ENCODE measurements around the gene VGF.

VGF gene

DNA sequence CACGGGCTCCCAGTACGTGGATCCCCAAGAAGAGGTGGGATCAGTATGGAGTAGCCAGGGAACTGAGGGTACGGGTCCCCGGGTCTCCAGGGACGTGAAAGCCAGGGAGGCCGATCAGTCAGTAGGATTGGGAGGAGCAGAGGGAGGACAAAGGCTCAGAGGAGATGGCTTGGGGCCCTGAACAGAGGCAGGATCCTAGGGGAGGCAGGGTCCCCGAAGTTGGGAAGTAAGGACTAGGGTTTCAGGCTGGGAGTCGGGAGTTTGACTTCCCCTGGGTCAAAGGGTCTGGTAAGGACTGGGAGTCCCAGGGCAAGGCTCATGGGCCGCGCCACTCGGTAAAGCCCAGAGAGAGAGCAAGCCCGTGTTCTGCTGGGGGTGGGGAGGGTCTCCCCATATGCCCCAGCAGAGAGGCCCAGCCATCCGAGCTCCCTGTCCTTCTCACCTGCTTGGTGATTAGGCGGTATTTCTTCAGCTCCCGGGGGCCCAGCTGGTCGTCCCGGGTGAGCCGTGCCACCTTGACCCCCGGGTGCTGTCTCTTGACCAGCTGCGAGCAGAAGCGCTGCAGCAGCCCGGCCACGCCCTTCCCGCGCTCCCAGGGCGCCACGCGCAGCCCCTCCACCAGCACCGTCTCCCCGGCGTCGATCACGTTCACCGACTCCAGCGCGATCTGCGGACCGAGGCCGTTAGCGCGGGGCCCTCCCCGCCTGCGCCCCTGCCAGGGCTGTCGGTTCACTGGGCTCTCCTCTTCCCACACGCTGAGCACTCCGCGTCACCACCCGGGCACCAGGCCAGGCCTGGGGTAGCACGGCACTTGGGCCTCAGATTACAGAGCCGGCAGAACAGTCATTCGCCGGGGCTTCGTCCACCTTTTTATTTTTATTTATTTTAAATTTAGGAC, 7.7 kb upstream of the VGF start:
- Histone ChIP-seq H4K20me1 (peaks cover 26% of the 10 kb centered on the region), H3K27me3 (peaks cover 100% of the 10 kb centered on the region), H3K9ac (no peak overlapping the region), H3K4me2 (peak overlapping the region; percentile 96), H3K36me3 (no peaks in the 10 kb centered on the region), H3K9me3 (peaks cover 24% of the 10 kb centered on the region), H3K4me1 (peaks cover 84% of the 10 kb centered on the region), H3K4me3 (peak overlapping the region; percentile 55), H3K27ac (peak overlapping the region; percentile 44; the same call in 1 of the 2 replicates)
- no peak for TF ChIP-seq Cebpa-rat (IDR thresholded peaks at IDR 0.05)

- Histone ChIP-seq H3K9ac (no peak overlapping the region), H4K20me1 (peaks cover 35% of the 10 kb centered on the region), H3K9me3 (peaks cover 24% of the 10 kb centered on the region), H3K4me3 (peak overlapping the region; percentile 55), H3K4me2 (peak overlapping the region; percentile 96), H3K27me3 (peaks cover 100% of the 10 kb centered on the region), H3K36me3 (no peaks in the 10 kb centered on the region), H3K27ac (peak overlapping the region; percentile 50), H3K4me1 (peaks cover 92% of the 10 kb centered on the region)
- TF ChIP-seq Cebpa-rat (IDR thresholded peaks at IDR 0.05): no peak
Observed at GRCh38 chr7:101172005-101172853, 6.9 kb upstream of the VGF start.

GRCh38 chr7:101171442-101171837, 6.1 kb upstream of the VGF start:
- H4K20me1 ChIP-seq: peaks cover 39% of the 10 kb centered on the region
- peak overlapping the region; percentile 96 for H3K4me2 ChIP-seq
- peak overlapping the region; percentile 50 for H3K27ac ChIP-seq
- H3K4me1 ChIP-seq: peaks cover 90% of the 10 kb centered on the region
- no peaks in the 10 kb centered on the region for H3K36me3 ChIP-seq
- H3K9ac ChIP-seq: 0 out of 2 replicates have a peak overlapping the region, but pooled peaks have one; percentile 10
- TF ChIP-seq Cebpa-rat (IDR thresholded peaks at IDR 0.05): no peak
- peaks cover 24% of the 10 kb centered on the region for H3K9me3 ChIP-seq
- peaks cover 99% of the 10 kb centered on the region for H3K27me3 ChIP-seq
- H3K4me3 ChIP-seq: peak overlapping the region; percentile 55

DNA sequence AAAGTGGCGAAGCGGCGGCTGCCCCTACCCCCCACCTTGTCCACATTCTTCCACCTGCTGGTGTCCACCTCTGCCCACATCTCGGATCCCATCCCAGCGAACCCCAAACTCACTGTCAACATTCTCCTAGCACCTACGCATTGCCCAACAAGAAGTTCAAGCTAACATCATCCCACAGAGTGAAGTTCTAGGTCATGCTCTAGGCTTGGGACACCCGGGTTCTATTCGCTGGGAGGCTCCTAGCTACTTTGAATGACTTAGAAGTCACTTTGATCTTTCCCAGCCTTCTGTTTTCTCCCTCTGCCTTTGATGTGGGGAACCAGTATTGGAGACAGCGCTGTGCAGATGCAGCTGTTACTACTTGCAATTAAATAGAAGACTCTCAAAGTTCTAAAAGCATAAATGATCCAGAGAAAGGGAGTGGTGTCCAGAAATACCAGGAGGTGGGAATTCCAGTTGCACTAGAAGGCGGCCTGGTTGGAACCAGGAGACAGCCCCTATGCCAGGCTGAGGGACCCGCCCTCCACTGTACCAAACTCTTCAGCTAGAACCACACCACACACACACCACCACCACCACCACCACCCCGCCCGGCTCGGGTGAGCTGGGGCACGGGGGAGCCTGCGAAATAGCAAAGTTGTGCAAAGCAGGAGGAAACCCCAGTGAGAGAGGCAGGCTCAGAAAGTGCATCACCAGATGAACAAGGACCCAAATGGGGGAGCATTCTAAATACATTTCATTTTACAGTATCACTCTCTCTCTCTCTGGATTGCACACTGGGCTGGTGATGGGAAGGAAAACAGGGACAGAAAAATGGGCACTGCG, 5.5 kb upstream of the VGF start:
- H3K4me2 ChIP-seq: peak overlapping the region; percentile 96
- TF ChIP-seq Cebpa-rat (IDR thresholded peaks at IDR 0.05): no peak
- peak overlapping the region; percentile 50; the same call in 1 of the 2 replicates for H3K27ac ChIP-seq
- peaks cover 43% of the 10 kb centered on the region for H4K20me1 ChIP-seq
- peaks cover 99% of the 10 kb centered on the region for H3K27me3 ChIP-seq
- H3K4me1 ChIP-seq: peaks cover 90% of the 10 kb centered on the region
- H3K4me3 ChIP-seq: peak overlapping the region; percentile 55
- peaks cover 24% of the 10 kb centered on the region for H3K9me3 ChIP-seq
- H3K9ac ChIP-seq: 0 out of 2 replicates have a peak overlapping the region, but pooled peaks have one; percentile 10
- no peaks in the 10 kb centered on the region for H3K36me3 ChIP-seq

DNA sequence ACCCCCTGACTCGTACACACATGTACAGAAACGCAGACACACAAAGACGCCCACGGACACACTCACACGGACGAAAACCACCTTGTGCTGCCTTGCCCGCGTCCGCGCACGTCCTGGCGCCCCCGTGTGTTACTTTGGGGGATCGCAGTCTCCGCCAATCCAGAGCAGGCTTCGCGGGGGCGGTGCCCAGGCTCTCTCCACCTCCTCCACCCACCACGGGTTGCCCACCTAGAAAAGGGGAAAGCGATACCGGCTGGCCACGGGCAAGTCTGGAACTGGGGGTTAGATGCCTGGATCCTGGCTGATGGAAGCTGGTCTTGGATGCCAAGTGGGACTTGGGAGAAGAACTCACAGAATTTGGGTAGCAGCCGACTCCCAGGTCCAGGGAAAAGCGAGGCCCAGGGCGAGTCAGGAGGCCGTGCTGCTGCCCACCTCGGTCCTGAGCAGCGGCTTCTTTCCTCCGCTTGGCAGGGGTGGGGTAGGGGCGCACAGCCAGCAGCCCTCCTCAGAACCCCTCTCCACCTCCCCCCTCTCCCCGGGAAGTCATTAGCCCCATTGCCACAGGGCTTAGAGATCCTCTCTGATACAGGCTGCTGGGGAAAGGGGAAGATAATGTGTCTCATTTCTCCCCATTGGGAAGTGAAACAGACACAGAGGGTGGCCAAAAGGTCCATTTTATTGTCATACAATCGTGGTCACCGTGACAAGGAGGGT, 4.6 kb upstream of the VGF start:
- Histone ChIP-seq H3K9ac (no peak overlapping the region), H3K4me1 (peaks cover 94% of the 10 kb centered on the region), H3K36me3 (no peaks in the 10 kb centered on the region), H4K20me1 (peaks cover 49% of the 10 kb centered on the region), H3K4me2 (peak overlapping the region; percentile 96), H3K4me3 (peak overlapping the region; percentile 55), H3K9me3 (peaks cover 24% of the 10 kb centered on the region), H3K27ac (no peak overlapping the region), H3K27me3 (peaks cover 99% of the 10 kb centered on the region)
- no peak for TF ChIP-seq Cebpa-rat (IDR thresholded peaks at IDR 0.05)

DNA sequence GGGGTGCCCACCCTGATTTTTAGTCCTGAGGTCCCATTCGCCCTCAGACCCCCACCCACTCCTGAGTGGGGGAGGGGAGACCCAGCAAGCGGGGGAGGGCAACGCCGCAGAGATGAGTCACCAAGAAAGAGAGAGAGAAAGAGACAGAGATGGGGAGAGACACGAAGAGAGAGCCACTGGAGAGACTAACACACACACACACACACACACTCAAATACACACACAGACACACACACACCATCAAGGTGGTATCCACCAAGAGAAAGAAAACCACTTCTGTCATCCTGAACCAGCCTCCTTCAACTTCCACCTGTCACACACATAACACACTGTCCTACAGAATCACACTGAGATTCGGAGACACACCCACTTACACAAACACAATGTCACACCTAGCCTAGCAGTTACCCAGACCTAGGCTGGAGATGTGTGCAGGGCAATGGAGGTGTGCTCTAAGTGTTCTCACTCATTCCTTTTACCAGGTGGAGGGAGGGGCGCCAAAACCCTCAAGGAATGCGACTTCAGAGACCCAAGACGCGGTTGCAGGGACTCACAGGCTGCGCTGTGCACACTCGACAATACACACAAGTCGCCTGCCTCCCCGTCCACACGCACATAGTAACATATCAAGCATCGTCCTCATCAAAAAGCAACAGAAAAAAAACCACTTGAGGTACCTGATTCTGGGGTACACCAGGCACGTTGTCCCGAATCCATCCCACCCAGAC, 3.9 kb upstream of the VGF start:
- peak overlapping the region; percentile 96 for H3K4me2 ChIP-seq

GRCh38 chr7:101168412-101169049, 3.2 kb upstream of the VGF start:
- H3K9ac ChIP-seq: no peak overlapping the region
- H3K4me3 ChIP-seq: no peak overlapping the region
- peaks cover 95% of the 10 kb centered on the region for H3K27me3 ChIP-seq

More for the DNA sequence above, 3.9 kb upstream of the VGF start:
- Histone ChIP-seq H4K20me1 (peaks cover 56% of the 10 kb centered on the region), H3K36me3 (no peaks in the 10 kb centered on the region), H3K4me3 (no peak overlapping the region; the same call in 1 of the 2 replicates), H3K9ac (no peak overlapping the region), H3K9me3 (peaks cover 22% of the 10 kb centered on the region), H3K4me1 (peaks cover 94% of the 10 kb centered on the region), H3K27me3 (peaks cover 99% of the 10 kb centered on the region), H3K27ac (no peak overlapping the region)
- TF ChIP-seq Cebpa-rat (IDR thresholded peaks at IDR 0.05): no peak

More at GRCh38 chr7:101168412-101169049, 3.2 kb upstream of the VGF start:
- H3K9me3 ChIP-seq: peaks cover 15% of the 10 kb centered on the region
- peaks cover 94% of the 10 kb centered on the region for H3K4me1 ChIP-seq
- no peaks in the 10 kb centered on the region for H3K36me3 ChIP-seq
- H4K20me1 ChIP-seq: peaks cover 63% of the 10 kb centered on the region
- TF ChIP-seq Cebpa-rat (IDR thresholded peaks at IDR 0.05): no peak
- peak overlapping the region; percentile 100; the same call in 1 of the 2 replicates for H3K4me2 ChIP-seq
- no peak overlapping the region for H3K27ac ChIP-seq
